K562 (cell line): ENCODE results near the gene DISC1. TPM values are rescaled to one million over a fixed set of nuclear protein-coding genes. Genes with fewer than 3 reads are reported as not detected.
A peak's percentile ranks its signal among the peaks of the same experiment; 100 is the strongest.

Experiments used
- ATF7 ChIP-seq: fragments of 450-650 bp; IDR thresholded peaks from 2 replicates; pipeline ENCODE4 v1.7.1; 2014; ENCODE audit warnings: mild to moderate bottlenecking, moderate library complexity
- CCAR2 ChIP-seq: fragments of 200-400 bp; formaldehyde crosslinking; IDR thresholded peaks from 2 replicates; pipeline ENCODE4 v1.6.1; 2017; ENCODE audit warnings: mild to moderate bottlenecking, low read depth, low read length
- CTBP1 ChIP-seq: fragments of 450-650 bp; IDR thresholded peaks from 2 replicates; pipeline ENCODE4 v1.6.1; 2016; ENCODE audit warnings: borderline replicate concordance
- MBD2 ChIP-seq: sonication (generic); IDR thresholded peaks from 2 replicates; pipeline ENCODE4 v1.6.1; 2016; ENCODE audit warnings: low read depth, borderline replicate concordance
- ZNF133 ChIP-seq: fragments of 250-450 bp; sonication (Bioruptor Pico); IDR thresholded peaks from 2 replicates; pipeline ENCODE4 v1.4.0; 2020; ENCODE audit warnings: mild to moderate bottlenecking
- polyA plus RNA-seq, 8 experiments: library from polyadenylated mRNA; depleted of rRNA in 4 of 8; stranded (reverse) in 5 of 8; unstranded in 3 of 8; fragments of >200 nt; fragmentation: Nextera tagmentation in 2 of 8; fragmentation: Illumina TruSeq in 1 of 8; extraction: Ambion mirVana in 2 of 8; extraction: Trizol in 1 of 8; gene quantifications; 2 replicates each; pipeline versions ENCODE4 v1.2.1 to v1.2.3, GENCODE V29; 2011 to 2014; ENCODE audit warnings: inconsistent platforms in 1 of 8, missing spikeins in 1 of 8
- total RNA-seq, 7 experiments: library from RNA; depleted of rRNA in 6 of 7; stranded (reverse); fragments of >200 nt in 6 of 7; fragmentation: Illumina TruSeq in 2 of 7; extraction: Trizol in 2 of 7; gene quantifications; 2 replicates each; pipeline versions ENCODE4 v1.2.1 to v1.2.3, GENCODE V29; 2011 to 2021; ENCODE audit warnings: low replicate concordance in 1 of 7
- TF ChIP-seq, protein P1 (sequence below), 2 experiments: fragments of 450-650 bp in 1 of 2; IDR thresholded peaks; 2 replicates each; pipeline ENCODE4 v1.6.1; 2011 to 2017; ENCODE audit warnings: low read depth in 2 of 2, antibody characterized with exemption in 1 of 2, borderline replicate concordance in 1 of 2, low read length in 1 of 2, mild to moderate bottlenecking in 1 of 2, mixed read lengths in 1 of 2; ENCODE audit not compliant: control insufficient read depth in 1 of 2
- TF ChIP-seq, protein P2 (sequence below): fragments of 250-450 bp; sonication (Bioruptor Pico); IDR thresholded peaks from 2 replicates; pipeline ENCODE4 v1.5.0; 2021; ENCODE audit warnings: mild to moderate bottlenecking, moderate library complexity
- TF ChIP-seq, protein P3 (sequence below), 2 experiments: fragments of 200-800 bp in 1 of 2; sonication (Bioruptor generic) in 1 of 2; sonication (generic) in 1 of 2; formaldehyde crosslinking in 1 of 2; IDR thresholded peaks in 1 of 2; conservative IDR thresholded peaks in 1 of 2; 2 replicates each; pipeline versions ENCODE4 v1.5.0 to v1.6.1; 2016 to 2020; ENCODE audit warnings: missing compliant biosample characterization in 1 of 2, missing genetic modification characterization in 1 of 2, missing genetic modification reagents in 1 of 2
- TF ChIP-seq, protein P4 (sequence below): fragments of 250-450 bp; sonication (Bioruptor Pico); IDR thresholded peaks from 2 replicates; pipeline ENCODE4 v1.5.0; 2022; ENCODE audit warnings: mild to moderate bottlenecking
- TF ChIP-seq, protein P5 (sequence below): IDR thresholded peaks from 2 replicates; pipeline ENCODE4 v1.6.1; 2012; ENCODE audit warnings: low read depth, low read length, improper control_type of control experiment, borderline replicate concordance

DISC1 gene
- total and polyA plus RNA-seq, 9 of the 15 experiments (the other 6 are each of a cell fraction or from before 2014, with no cell fraction given) = 0.01 to 0.11 (median 0.08) TPM; not detected in 1

DNA sequence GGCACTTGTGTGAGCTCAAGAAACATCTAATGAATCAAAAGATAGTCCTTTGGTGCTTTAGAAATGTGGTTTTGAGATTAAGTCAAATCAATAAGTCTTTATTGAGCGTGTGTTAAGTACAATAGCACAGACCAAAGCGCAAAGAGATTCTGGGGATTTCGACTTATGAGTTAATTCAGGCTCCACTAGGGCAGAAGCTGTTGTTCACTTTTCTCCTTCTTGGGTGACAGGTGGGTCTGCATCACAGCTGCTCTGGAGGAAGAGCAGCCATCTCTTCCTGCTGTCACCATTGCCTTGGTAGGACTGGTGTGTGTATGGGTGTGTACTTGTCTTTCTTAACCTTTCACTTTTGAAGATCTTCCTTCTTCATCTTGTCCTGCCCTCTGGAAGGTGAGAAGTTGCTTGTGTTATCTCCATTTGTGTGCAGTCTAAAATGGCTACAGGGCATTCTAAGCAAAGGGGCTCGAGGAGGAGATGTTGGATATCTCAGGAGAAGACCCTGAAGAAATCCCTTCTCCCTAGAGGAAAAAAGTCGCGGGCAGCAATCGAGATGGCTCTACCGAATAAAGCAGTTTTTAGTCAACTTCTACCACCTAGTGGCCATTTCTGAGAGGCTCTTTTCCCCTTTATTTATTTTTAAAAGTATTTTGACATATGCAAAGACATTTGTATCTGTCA lies 22.9 kb upstream of the DISC1 start (continued):
- TF ChIP-seq, protein P1, sequence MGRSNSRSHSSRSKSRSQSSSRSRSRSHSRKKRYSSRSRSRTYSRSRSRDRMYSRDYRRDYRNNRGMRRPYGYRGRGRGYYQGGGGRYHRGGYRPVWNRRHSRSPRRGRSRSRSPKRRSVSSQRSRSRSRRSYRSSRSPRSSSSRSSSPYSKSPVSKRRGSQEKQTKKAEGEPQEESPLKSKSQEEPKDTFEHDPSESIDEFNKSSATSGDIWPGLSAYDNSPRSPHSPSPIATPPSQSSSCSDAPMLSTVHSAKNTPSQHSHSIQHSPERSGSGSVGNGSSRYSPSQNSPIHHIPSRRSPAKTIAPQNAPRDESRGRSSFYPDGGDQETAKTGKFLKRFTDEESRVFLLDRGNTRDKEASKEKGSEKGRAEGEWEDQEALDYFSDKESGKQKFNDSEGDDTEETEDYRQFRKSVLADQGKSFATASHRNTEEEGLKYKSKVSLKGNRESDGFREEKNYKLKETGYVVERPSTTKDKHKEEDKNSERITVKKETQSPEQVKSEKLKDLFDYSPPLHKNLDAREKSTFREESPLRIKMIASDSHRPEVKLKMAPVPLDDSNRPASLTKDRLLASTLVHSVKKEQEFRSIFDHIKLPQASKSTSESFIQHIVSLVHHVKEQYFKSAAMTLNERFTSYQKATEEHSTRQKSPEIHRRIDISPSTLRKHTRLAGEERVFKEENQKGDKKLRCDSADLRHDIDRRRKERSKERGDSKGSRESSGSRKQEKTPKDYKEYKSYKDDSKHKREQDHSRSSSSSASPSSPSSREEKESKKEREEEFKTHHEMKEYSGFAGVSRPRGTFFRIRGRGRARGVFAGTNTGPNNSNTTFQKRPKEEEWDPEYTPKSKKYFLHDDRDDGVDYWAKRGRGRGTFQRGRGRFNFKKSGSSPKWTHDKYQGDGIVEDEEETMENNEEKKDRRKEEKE (IDR thresholded peaks at IDR 0.05; ENCODE audit: borderline replicate concordance in 1 of 2, control insufficient read depth in 1 of 2, low read depth in 2 of 2, low read length in 1 of 2) = no peak
- peak; percentile 50; the same call in 1 of the 2 replicates for TF ChIP-seq CTBP1
- TF ChIP-seq CCAR2 = no peak
- TF ChIP-seq, protein P2, sequence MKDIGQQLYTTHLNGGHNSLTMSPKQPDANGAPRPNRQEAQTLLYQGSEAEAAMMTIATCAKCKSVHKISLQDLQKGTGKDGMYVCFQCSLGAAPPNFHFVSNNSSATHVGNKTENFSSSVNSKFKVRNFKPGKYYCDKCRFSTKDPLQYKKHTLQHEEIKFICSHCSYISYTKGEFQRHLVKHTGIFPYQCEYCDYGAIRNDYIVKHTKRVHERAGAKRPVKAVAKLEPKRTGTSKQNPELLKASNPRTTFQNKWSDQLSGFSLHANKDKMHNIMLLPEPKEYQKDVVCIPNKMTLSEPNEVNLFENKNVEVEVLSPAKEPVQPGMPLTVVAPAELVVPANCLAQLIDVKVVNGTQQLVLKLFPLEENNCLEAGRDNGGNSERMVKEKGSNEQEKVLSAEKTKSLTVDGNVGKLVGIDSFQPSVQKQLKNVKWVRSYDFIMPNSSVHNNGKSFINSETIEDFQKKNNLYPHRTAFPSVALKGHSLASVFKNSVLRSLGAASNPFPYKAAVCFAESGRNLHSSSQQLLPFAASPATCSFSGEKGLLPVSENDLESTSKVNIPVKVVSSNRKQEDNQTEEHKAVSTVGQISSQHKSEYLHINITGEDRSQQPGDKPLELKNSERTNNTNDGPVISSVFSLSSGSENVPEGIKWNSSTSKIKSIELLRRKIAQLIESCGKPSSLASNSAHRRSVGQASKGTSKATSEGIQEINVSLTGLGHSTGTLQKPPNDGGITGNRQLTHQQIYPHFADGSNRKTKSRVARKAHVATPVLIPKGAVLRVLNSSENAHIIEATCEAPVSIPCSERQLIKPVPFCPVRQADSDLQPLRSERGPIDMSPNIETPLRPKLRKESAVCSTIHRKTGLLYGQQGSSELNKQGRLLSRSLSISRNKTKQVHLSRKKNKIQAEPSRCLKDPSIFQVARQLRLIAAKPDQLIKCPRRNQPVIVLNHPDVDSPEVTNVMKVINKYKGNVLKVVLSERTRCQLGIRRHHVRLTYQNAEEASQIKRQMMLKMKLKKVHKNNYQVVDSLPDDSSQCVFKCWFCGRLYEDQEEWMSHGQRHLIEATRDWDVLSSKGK = no peak
- TF ChIP-seq ZNF133 (CRISPR knock-in tag) = no peak
- TF ChIP-seq, protein P3, sequence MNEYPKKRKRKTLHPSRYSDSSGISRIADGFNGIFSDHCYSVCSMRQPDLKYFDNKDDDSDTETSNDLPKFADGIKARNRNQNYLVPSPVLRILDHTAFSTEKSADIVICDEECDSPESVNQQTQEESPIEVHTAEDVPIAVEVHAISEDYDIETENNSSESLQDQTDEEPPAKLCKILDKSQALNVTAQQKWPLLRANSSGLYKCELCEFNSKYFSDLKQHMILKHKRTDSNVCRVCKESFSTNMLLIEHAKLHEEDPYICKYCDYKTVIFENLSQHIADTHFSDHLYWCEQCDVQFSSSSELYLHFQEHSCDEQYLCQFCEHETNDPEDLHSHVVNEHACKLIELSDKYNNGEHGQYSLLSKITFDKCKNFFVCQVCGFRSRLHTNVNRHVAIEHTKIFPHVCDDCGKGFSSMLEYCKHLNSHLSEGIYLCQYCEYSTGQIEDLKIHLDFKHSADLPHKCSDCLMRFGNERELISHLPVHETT (CRISPR knock-in tag; conservative IDR thresholded peaks at IDR 0.05 in 1 of 2, IDR thresholded peaks at IDR 0.05 in 1 of 2) = no peak
- peak; percentile 28; the same call in 1 of the 2 replicates for TF ChIP-seq ATF7
- TF ChIP-seq, protein P4, sequence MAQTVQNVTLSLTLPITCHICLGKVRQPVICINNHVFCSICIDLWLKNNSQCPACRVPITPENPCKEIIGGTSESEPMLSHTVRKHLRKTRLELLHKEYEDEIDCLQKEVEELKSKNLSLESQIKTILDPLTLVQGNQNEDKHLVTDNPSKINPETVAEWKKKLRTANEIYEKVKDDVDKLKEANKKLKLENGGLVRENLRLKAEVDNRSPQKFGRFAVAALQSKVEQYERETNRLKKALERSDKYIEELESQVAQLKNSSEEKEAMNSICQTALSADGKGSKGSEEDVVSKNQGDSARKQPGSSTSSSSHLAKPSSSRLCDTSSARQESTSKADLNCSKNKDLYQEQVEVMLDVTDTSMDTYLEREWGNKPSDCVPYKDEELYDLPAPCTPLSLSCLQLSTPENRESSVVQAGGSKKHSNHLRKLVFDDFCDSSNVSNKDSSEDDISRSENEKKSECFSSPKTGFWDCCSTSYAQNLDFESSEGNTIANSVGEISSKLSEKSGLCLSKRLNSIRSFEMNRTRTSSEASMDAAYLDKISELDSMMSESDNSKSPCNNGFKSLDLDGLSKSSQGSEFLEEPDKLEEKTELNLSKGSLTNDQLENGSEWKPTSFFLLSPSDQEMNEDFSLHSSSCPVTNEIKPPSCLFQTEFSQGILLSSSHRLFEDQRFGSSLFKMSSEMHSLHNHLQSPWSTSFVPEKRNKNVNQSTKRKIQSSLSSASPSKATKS (CRISPR knock-in tag) = no peak
- TF ChIP-seq, protein P5, sequence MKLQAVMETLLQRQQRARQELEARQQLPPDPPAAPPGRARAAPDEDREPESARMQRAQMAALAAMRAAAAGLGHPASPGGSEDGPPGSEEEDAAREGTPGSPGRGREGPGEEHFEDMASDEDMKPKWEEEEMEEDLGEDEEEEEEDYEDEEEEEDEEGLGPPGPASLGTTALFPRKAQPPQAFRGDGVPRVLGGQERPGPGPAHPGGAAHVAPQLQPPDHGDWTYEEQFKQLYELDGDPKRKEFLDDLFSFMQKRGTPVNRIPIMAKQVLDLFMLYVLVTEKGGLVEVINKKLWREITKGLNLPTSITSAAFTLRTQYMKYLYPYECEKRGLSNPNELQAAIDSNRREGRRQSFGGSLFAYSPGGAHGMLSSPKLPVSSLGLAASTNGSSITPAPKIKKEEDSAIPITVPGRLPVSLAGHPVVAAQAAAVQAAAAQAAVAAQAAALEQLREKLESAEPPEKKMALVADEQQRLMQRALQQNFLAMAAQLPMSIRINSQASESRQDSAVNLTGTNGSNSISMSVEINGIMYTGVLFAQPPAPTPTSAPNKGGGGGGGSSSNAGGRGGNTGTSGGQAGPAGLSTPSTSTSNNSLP = peak; percentile 26; the same call in 1 of the 2 replicates
- no peak for TF ChIP-seq MBD2
